Measurements from ENCODE around the gene TNNC2. TPM values are rescaled to one million over a fixed set of nuclear protein-coding genes. Genes with fewer than 3 reads are reported as not detected.
A peak's percentile ranks its signal among the peaks of the same experiment; 100 is the strongest.

TNNC2 gene
- total RNA-seq, 1 experiment from 2014 or later: not detected

DNA sequence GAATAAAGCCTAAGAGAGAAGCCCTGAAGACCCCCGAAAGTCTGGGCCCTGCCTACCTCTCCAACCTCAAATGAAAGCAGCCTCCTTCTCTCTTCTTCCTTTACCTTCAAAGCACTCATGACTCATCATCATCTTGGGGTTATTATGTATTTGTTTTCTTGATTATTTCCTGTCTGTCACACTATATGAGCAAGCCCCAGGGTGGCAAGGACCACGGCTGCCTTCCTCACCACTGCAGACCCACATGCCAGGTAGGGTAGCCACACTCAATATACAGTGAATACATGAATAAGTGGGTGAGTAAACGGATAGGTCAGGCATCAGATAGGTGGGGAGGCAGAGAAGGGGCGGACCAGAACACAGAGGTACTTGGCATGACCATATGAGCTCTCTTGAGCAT is 44.2 kb downstream of the TNNC2 start:
- DNase-seq (ENCODE audit: low spot score): peak; percentile 40

DNA sequence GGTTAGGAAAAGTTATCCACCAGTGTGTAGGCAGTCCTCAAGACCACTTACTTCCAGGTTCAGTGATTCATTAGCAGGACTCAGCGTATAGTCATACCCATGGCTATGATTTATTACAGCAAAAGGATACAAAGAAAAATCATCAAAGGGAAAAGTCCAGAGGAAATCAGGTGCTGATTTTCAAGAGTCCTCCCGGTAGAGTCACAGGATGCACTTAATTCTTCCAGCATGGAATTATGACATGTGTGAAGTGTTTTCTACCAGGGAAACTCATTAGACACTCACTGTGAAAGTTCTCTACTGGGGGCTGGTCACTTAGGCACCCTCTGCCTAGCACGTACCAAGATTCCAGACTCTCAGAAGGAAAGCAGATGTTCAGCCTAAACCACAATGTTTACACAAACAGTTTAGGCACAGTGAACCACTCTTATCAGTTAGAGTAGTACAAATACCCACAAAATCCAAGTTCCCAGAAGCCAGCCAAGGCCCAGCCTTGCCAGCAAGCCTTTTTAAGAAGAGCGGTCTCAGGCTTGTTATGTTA is 45.7 kb downstream of the TNNC2 start:
- DNase-seq (ENCODE audit: low spot score): peak; percentile 89

DNA sequence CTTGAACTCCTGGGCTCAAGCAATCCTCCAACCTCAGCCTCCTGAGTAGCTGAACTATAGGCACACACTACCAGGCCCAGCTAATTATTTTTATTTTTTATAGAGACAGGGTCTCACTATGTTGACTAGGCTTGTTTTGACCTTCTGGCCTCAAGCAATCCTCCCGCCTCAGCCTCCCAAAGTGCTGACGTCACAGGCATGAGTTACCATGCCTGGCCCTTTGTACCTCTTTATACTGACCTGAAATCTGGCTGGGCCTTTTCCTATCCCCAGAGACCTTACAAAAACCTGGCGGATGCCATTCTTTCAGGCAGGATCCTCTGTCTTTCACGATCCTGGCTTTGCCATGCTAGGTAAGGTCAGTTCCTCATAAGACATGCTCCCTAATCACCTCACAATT is 47.0 kb downstream of the TNNC2 start:
- no peak for DNase-seq (ENCODE audit: low spot score)

DNA sequence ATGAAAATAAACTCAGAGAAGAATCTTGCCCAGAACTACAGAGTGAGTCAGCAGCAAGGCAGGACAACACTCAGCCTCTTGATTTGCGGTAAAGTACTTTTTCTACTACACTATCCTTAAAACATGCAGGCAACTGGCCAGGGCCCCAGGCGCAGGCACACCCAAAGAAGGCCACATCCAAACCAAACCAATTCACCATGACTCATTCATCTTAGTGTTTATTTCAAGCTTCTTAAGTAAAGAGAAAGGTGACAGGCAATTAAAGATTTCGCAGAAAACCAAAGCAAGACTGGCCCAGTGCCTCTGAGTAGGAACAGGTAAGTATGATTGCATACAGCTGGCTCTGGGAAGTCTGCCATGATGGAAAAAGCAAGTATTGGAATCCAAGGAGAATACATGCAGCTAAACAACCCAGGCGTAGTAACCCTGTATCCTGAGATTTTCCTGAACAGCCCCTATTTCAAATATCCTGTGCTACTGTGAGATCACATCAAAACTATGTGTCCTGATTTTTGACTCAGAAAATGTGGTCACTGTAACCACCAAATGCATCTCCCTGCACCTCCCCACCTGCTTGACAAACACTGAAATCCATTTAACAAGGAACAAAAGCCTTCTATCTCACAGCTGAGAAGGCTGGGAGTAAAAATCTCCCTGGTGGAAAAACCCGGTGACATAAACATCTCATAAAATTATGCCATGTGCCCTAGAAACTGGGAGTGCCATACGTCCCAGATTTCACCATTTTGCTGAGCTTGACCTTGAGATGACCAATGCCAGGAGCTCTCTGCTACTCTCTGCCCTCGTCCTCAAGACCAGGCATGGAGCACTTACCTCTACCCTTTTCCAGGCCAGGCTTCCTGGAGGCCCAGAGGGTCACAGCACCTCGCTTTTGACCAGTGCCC is 47.8 kb downstream of the TNNC2 start:
- DNase-seq (ENCODE audit: low spot score): peak; percentile 99

DNA sequence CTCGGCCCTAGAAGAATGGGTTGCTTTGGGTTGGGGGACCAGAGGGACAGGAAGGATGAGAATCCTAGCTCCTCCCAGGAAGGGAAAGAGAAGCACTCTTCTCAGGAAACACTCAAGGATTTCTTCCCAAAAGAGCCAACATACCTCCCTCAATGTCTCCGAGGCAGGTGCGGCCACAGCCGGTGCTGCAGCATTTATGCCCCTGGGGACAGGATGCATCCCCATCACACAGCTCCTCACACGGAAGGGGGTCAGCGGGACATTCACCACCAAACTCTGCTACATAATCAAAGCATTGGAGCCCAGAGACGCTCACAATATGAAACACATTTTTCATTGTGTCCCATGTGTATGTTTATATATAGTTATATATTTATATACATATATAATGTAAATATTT is 50.2 kb downstream of the TNNC2 start:
- DNase-seq (ENCODE audit: low spot score): no peak

DNA sequence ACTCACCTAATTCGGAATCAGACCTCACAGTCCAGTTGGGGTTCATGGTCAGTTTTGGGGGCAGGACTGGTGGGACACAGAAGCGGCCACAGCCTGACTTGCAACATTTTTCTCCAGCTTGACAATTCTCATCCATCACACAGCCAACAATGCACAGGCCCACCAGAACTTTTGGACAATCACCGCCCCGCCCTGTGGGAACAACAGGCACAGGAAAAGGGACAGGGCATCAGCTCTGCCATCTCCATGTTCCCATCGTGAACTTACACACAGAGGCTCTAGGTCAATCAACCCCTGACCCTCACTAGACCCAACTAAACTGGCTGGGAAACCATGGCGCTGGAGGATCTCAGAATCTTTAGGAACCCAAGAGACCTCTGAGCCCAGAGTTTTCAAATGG is 51.7 kb downstream of the TNNC2 start:
- no peak for DNase-seq (ENCODE audit: low spot score)

DNA sequence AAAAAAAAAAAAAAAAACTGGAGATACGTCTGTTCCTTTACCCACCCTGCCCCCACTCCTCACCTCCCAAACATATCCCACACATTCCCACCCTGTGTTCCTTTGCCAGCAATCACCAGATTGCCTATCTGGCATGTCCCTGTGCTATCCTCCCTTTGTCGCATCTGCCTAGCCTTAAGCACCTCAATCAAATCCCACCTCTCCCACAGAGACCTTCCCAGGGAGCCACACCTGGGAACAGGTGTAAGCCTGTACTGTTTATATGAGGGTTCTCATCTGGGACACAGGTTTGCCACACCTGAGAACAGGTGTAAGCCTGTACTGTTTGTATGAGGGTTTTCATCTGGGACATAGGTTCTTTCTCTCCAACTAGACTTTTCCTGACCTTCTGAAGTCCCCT is 52.2 kb downstream of the TNNC2 start:
- no peak for DNase-seq (ENCODE audit: low spot score)

Other genes starting within 250 kb of the TNNC2 start
- gene WFDC8, start 248.0 kb downstream of the TNNC2 start, total RNA-seq (2014; rRNA removed; shearing (Covaris generic)): not detected in 2 replicates
- not detected in 2 replicates for gene WFDC10A, start 197.6 kb downstream of the TNNC2 start, total RNA-seq (2014; rRNA removed; shearing (Covaris generic))
- not detected in 2 replicates for gene WFDC9, start 196.0 kb downstream of the TNNC2 start, total RNA-seq (2014; rRNA removed; shearing (Covaris generic))
- not detected in 2 replicates for gene WFDC11, start 157.1 kb downstream of the TNNC2 start, total RNA-seq (2014; rRNA removed; shearing (Covaris generic))
- not detected in 2 replicates for gene WFDC13, start 125.3 kb downstream of the TNNC2 start, total RNA-seq (2014; rRNA removed; shearing (Covaris generic))
- not detected in 2 replicates for gene WFDC10B, start 122.3 kb downstream of the TNNC2 start, total RNA-seq (2014; rRNA removed; shearing (Covaris generic))
- not detected in 2 replicates for gene SPINT4, start 105.0 kb downstream of the TNNC2 start, total RNA-seq (2014; rRNA removed; shearing (Covaris generic))
- 0.52 and 9.8 TPM in 2 replicates for gene WFDC3, start 35.4 kb downstream of the TNNC2 start, total RNA-seq (2014; rRNA removed; shearing (Covaris generic))
- gene DNTTIP1, start 35.4 kb downstream of the TNNC2 start, total RNA-seq (2014; rRNA removed; shearing (Covaris generic)): 22.4 and 22.6 TPM in 2 replicates
- gene UBE2C, start 14.7 kb downstream of the TNNC2 start, total RNA-seq (2014; rRNA removed; shearing (Covaris generic)): 194 and 288 TPM in 2 replicates
- gene SNX21, start 6.5 kb upstream of the TNNC2 start, total RNA-seq (2014; rRNA removed; shearing (Covaris generic)): 17.1 and 22.3 TPM in 2 replicates
- 43.1 and 47.4 TPM in 2 replicates for gene ACOT8, start 30.1 kb upstream of the TNNC2 start, total RNA-seq (2014; rRNA removed; shearing (Covaris generic))
- 3.5 and 4.6 TPM in 2 replicates for gene ZSWIM3, start 30.3 kb upstream of the TNNC2 start, total RNA-seq (2014; rRNA removed; shearing (Covaris generic))
- gene ZSWIM1, start 53.9 kb upstream of the TNNC2 start, total RNA-seq (2014; rRNA removed; shearing (Covaris generic)): 7.2 and 10.2 TPM in 2 replicates
- gene SPATA25, start 60.3 kb upstream of the TNNC2 start, total RNA-seq (2014; rRNA removed; shearing (Covaris generic)): 0.12 and 1.0 TPM in 2 replicates
- 0.99 and 1.8 TPM in 2 replicates for gene NEURL2, start 63.9 kb upstream of the TNNC2 start, total RNA-seq (2014; rRNA removed; shearing (Covaris generic))
- gene CTSA, start 64.0 kb upstream of the TNNC2 start, total RNA-seq (2014; rRNA removed; shearing (Covaris generic)): 102 and 150 TPM in 2 replicates
- 1.1 and 2.2 TPM in 2 replicates for gene PLTP, start 84.8 kb upstream of the TNNC2 start, total RNA-seq (2014; rRNA removed; shearing (Covaris generic))
- 5.2 and 7.7 TPM in 2 replicates for gene PCIF1, start 107.4 kb upstream of the TNNC2 start, total RNA-seq (2014; rRNA removed; shearing (Covaris generic))
- gene ZNF335, start 144.9 kb upstream of the TNNC2 start, total RNA-seq (2014; rRNA removed; shearing (Covaris generic)): 4.3 and 7.1 TPM in 2 replicates
- not detected in 2 replicates for gene MMP9, start 181.6 kb upstream of the TNNC2 start, total RNA-seq (2014; rRNA removed; shearing (Covaris generic))
- gene SLC12A5, start 201.9 kb upstream of the TNNC2 start, total RNA-seq (2014; rRNA removed; shearing (Covaris generic)): 0.21 and 4.3 TPM in 2 replicates

Measured in H4 (cell line).